A549 (cell line): ENCODE measurements around the gene CDKN1C.

Source experiments
- CBX2 ChIP-seq: fragments of 200-600 bp; sonication (generic); IDR thresholded peaks from 2 replicates; pipeline ENCODE4 v1.6.1; 2016; ENCODE audit warnings: low read depth, mild to moderate bottlenecking, borderline replicate concordance
- CEBPB ChIP-seq, 2 experiments: fragments of >200 bp in 1 of 2; sonication (Bioruptor Twin) in 1 of 2; formaldehyde crosslinking in 1 of 2; IDR thresholded peaks; 2 replicates each; pipeline ENCODE4 v1.6.1; 2012 to 2016
- EHMT2 ChIP-seq: fragments of 200-600 bp; sonication (generic); IDR thresholded peaks from 2 replicates; pipeline ENCODE4 v1.6.1; 2016; ENCODE audit warnings: antibody characterized with exemption, low read depth, mild to moderate bottlenecking, moderate library complexity
- JUNB ChIP-seq: fragments of >200 bp; sonication (Bioruptor Twin); formaldehyde crosslinking; IDR thresholded peaks from 2 replicates; pipeline ENCODE4 v1.6.1; 2016
- MYC ChIP-seq: IDR thresholded peaks from 2 replicates; pipeline ENCODE4 v1.6.1; 2012; ENCODE audit warnings: mild to moderate bottlenecking, inconsistent platforms, low read length, improper control_type of control experiment, borderline replicate concordance
- POLR2A ChIP-seq: IDR thresholded peaks from 2 replicates; pipeline ENCODE4 v1.6.1; 2012; ENCODE audit warnings: mild to moderate bottlenecking, low read length
- RAD21 ChIP-seq, 2 experiments: fragments of >200 bp in 1 of 2; sonication (Bioruptor Twin) in 1 of 2; formaldehyde crosslinking in 1 of 2; IDR thresholded peaks in 1 of 2; conservative IDR thresholded peaks in 1 of 2; 2 replicates in 1 of 2; 3 replicates in 1 of 2; pipeline ENCODE4 v1.6.1; 2012 to 2018; ENCODE audit warnings: inconsistent platforms in 1 of 2
- RFX5 ChIP-seq: fragments of 450-650 bp; IDR thresholded peaks from 2 replicates; pipeline ENCODE4 v1.7.1; 2014; ENCODE audit warnings: antibody characterized with exemption, mild to moderate bottlenecking, moderate library complexity
- TP53 ChIP-seq: fragments of 250-450 bp; sonication (Bioruptor Pico); IDR thresholded peaks from 2 replicates; pipeline ENCODE4 v1.5.0; 2021; ENCODE audit warnings: mild to moderate bottlenecking, moderate library complexity
- ZFP36 ChIP-seq: fragments of 450-650 bp; IDR thresholded peaks from 2 replicates; pipeline ENCODE4 v1.6.1; 2014; ENCODE audit warnings: borderline replicate concordance; ENCODE audit not compliant: partially characterized antibody
- TF ChIP-seq, protein P1 (sequence below): fragments of >200 bp; sonication (Bioruptor Twin); formaldehyde crosslinking; IDR thresholded peaks from 3 replicates; pipeline ENCODE4 v1.5.1; 2016
- TF ChIP-seq, protein P2 (sequence below): IDR thresholded peaks from 2 replicates; pipeline ENCODE4 v1.6.1; 2012
- TF ChIP-seq, protein P3 (sequence below): IDR thresholded peaks from 2 replicates; pipeline ENCODE4 v1.6.1; 2012
- TF ChIP-seq, protein P4 (sequence below): fragments of 200-600 bp; sonication (generic); IDR thresholded peaks from 2 replicates; pipeline ENCODE4 v1.6.1; 2016; ENCODE audit warnings: antibody characterized with exemption, mild to moderate bottlenecking, moderate library complexity

DNA sequence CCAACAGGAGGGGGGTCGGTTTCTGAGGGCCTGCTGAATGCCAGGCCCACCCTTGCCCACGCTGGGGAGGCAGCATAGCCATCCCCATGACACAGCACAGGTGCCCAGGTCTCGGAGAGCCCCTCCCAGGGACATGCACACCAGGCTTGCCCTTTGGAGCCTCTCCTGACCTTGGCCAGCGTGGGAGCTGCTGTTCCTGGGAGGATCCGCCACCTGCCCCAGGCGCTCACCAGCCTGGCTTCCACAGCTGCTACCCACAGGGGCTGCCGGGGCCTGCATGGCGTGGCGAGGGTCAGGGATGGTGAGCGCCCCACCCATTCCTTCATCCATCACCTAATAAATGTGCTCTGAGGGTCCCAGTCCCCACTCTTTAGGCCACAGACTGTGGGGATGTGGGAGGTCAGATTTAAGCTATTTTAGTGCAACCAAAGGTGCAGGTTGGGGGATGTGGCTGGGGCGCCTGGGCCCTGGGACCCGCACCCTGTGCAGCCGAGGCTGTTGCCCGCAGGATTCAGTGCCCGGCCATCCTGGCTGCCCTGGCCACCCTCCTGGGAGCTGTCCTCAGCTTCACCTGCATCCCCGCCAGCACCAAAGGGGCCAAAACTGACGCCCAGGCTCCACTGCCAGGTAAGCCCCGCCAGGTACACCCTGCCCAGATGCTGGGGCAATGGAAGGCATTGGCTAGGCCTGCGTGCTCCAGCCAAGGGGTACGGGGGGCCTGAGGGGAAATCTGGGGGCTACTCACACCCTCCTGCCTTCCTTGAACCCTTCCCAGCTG, 30.7 kb upstream of the CDKN1C start:
- TF ChIP-seq, protein P1, sequence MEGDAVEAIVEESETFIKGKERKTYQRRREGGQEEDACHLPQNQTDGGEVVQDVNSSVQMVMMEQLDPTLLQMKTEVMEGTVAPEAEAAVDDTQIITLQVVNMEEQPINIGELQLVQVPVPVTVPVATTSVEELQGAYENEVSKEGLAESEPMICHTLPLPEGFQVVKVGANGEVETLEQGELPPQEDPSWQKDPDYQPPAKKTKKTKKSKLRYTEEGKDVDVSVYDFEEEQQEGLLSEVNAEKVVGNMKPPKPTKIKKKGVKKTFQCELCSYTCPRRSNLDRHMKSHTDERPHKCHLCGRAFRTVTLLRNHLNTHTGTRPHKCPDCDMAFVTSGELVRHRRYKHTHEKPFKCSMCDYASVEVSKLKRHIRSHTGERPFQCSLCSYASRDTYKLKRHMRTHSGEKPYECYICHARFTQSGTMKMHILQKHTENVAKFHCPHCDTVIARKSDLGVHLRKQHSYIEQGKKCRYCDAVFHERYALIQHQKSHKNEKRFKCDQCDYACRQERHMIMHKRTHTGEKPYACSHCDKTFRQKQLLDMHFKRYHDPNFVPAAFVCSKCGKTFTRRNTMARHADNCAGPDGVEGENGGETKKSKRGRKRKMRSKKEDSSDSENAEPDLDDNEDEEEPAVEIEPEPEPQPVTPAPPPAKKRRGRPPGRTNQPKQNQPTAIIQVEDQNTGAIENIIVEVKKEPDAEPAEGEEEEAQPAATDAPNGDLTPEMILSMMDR, result no peak
- TF ChIP-seq, protein P2, sequence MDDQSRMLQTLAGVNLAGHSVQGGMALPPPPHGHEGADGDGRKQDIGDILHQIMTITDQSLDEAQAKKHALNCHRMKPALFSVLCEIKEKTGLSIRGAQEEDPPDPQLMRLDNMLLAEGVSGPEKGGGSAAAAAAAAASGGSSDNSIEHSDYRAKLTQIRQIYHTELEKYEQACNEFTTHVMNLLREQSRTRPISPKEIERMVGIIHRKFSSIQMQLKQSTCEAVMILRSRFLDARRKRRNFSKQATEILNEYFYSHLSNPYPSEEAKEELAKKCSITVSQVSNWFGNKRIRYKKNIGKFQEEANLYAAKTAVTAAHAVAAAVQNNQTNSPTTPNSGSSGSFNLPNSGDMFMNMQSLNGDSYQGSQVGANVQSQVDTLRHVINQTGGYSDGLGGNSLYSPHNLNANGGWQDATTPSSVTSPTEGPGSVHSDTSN, result no peak
- no peak for TF ChIP-seq JUNB
- no peak for TF ChIP-seq EHMT2
- no peak for TF ChIP-seq CEBPB (IDR thresholded peaks at IDR 0.05)
- no peak for TF ChIP-seq POLR2A
- TF ChIP-seq ZFP36, result no peak
- no peak for TF ChIP-seq TP53 (CRISPR knock-in tag)
- TF ChIP-seq MYC, result no peak
- TF ChIP-seq, protein P3, sequence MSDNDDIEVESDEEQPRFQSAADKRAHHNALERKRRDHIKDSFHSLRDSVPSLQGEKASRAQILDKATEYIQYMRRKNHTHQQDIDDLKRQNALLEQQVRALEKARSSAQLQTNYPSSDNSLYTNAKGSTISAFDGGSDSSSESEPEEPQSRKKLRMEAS, result no peak
- TF ChIP-seq, protein P4, sequence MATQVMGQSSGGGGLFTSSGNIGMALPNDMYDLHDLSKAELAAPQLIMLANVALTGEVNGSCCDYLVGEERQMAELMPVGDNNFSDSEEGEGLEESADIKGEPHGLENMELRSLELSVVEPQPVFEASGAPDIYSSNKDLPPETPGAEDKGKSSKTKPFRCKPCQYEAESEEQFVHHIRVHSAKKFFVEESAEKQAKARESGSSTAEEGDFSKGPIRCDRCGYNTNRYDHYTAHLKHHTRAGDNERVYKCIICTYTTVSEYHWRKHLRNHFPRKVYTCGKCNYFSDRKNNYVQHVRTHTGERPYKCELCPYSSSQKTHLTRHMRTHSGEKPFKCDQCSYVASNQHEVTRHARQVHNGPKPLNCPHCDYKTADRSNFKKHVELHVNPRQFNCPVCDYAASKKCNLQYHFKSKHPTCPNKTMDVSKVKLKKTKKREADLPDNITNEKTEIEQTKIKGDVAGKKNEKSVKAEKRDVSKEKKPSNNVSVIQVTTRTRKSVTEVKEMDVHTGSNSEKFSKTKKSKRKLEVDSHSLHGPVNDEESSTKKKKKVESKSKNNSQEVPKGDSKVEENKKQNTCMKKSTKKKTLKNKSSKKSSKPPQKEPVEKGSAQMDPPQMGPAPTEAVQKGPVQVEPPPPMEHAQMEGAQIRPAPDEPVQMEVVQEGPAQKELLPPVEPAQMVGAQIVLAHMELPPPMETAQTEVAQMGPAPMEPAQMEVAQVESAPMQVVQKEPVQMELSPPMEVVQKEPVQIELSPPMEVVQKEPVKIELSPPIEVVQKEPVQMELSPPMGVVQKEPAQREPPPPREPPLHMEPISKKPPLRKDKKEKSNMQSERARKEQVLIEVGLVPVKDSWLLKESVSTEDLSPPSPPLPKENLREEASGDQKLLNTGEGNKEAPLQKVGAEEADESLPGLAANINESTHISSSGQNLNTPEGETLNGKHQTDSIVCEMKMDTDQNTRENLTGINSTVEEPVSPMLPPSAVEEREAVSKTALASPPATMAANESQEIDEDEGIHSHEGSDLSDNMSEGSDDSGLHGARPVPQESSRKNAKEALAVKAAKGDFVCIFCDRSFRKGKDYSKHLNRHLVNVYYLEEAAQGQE, result no peak
- TF ChIP-seq RAD21 (conservative IDR thresholded peaks at IDR 0.05 in 1 of 2, IDR thresholded peaks at IDR 0.05 in 1 of 2), result no peak
- TF ChIP-seq CBX2, result no peak
- no peak for TF ChIP-seq RFX5
